Esophagus muscularis mucosa (tissue), 4 donors: ENCODE results near the gene PTPRT.

ENCODE experiments used
- EP300 ChIP-seq: sonication (generic); formaldehyde crosslinking; IDR thresholded peaks from one replicate; pipeline ENCODE4 v1.6.1; 2017; ENCODE audit warnings: antibody characterized with exemption
- POLR2A ChIP-seq: fragments of 450-650 bp; IDR thresholded peaks from one replicate; pipeline ENCODE4 v1.6.1; 2017; ENCODE audit warnings: antibody characterized with exemption, moderate library complexity, mild to moderate bottlenecking, low read depth
- POLR2AphosphoS5 ChIP-seq, 2 donors: sonication (generic); formaldehyde crosslinking; IDR thresholded peaks; one replicate each; pipeline ENCODE4 v1.6.1; 2017; ENCODE audit warnings: antibody characterized with exemption in 2 of 2
- TF ChIP-seq, protein P1 (sequence below), 3 experiments: fragments of 200-600 bp in 2 of 3; fragments of 450-650 bp in 1 of 3; sonication (generic) in 2 of 3; IDR thresholded peaks; one replicate each; pipeline ENCODE4 v1.5.1; 2017 to 2019; ENCODE audit warnings: antibody characterized with exemption in 3 of 3, mild to moderate bottlenecking in 2 of 3, moderate library complexity in 1 of 3

DNA sequence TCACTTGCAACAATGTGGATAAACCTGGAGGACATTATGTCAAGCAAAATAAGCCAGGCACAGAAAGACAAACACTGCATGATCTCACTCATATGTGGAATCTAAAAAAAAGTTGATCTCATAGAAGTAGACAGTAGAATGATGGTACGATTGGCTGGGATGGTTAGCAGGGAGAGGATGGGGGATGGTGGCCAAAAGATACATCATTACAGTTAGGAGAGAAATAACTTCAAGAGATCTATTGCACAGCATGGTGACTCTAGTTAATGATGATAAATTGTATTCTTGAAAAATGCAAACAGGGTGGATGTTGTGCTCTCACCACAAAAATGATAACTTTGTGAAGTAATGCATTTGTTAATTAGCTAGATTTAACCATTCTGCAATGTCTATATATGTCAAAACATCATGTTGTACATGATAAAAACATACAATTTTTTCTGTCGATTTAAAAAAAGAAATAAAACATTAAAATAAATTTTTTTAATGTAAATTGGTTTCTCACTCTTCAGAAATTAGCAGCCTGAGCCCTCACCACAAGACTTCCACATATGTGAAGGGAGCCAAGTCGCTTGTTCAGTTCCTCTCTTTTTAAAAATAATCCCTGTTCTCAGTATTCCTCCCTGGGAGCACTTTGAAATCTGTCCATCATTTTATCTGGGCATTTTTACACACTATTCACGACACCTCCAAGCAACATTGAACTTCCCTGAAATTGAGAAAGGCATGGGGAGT, 34.2 kb downstream of the PTPRT start:
- TF ChIP-seq EP300: no peak
- TF ChIP-seq, protein P1, sequence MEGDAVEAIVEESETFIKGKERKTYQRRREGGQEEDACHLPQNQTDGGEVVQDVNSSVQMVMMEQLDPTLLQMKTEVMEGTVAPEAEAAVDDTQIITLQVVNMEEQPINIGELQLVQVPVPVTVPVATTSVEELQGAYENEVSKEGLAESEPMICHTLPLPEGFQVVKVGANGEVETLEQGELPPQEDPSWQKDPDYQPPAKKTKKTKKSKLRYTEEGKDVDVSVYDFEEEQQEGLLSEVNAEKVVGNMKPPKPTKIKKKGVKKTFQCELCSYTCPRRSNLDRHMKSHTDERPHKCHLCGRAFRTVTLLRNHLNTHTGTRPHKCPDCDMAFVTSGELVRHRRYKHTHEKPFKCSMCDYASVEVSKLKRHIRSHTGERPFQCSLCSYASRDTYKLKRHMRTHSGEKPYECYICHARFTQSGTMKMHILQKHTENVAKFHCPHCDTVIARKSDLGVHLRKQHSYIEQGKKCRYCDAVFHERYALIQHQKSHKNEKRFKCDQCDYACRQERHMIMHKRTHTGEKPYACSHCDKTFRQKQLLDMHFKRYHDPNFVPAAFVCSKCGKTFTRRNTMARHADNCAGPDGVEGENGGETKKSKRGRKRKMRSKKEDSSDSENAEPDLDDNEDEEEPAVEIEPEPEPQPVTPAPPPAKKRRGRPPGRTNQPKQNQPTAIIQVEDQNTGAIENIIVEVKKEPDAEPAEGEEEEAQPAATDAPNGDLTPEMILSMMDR (IDR thresholded peaks at IDR 0.05): no peak
- no peak for TF ChIP-seq POLR2AphosphoS5 (IDR thresholded peaks at IDR 0.05)
- TF ChIP-seq POLR2A: no peak
